IMR-90 (cell line): Measurements from ENCODE around the gene ZFPM1. TPM values are rescaled to one million over a fixed set of nuclear protein-coding genes. Genes with fewer than 3 reads are reported as not detected.

ENCODE experiments used
- ATAC-seq: fragments of 200-7000 bp; cut with Tn5 transposase; 2 replicates; pipeline ENCODE4 v1.9.1; 2020; ENCODE audit warnings: low read depth, mild to moderate bottlenecking, moderate library complexity
- BruUV-seq: library from RNA; stranded (reverse); fragments of 400-500 nt; replicated peaks from 2 replicates; lab custom pipeline; 2021; lab: Mats Ljungman, UMichigan
- CTCF ChIA-PET: fragments of 300-600 bp; formaldehyde crosslinking; extraction: SDS; loops from one replicate; lab custom pipeline; 2021; ENCODE audit warnings: antibody characterized with exemption; lab: Yijun Ruan, JAX
- POLR2A ChIA-PET: fragments of 300-600 bp; sonication (Branson Sonifier 250); formaldehyde crosslinking; loops from one replicate; lab custom pipeline; 2022; ENCODE audit warnings: antibody characterized with exemption; ENCODE audit not compliant: unreplicated experiment; lab: Charles Lee
- DNase-seq: peaks from one replicate; pipeline ENCODE4 v3.0.0; 2013
- H2AFZ ChIP-seq: replicated peaks from 2 replicates; pipeline ENCODE3; 2013; ENCODE audit warnings: low read length, mild to moderate bottlenecking; ENCODE audit not compliant: poor library complexity
- H2AK5ac ChIP-seq: 2 replicates; pipeline ENCODE4 v1.6.1; 2013; ENCODE audit warnings: low read depth, low read length, inconsistent platforms
- H2AK9ac ChIP-seq: replicated peaks from 2 replicates; pipeline ENCODE3; 2013; ENCODE audit warnings: mild to moderate bottlenecking, low read depth, low read length, moderate library complexity; ENCODE audit not compliant: poor library complexity
- H2BK120ac ChIP-seq: 2 replicates; pipeline ENCODE4 v1.6.1; 2013; ENCODE audit warnings: low read depth, low read length, inconsistent platforms
- H2BK15ac ChIP-seq: 3 replicates; pipeline ENCODE4 v1.6.1; 2013; ENCODE audit warnings: low read depth, low read length, inconsistent platforms
- H2BK20ac ChIP-seq: 2 replicates; pipeline ENCODE4 v1.6.1; 2013; ENCODE audit warnings: low read depth, mild to moderate bottlenecking, inconsistent platforms, low read length, moderate library complexity
- H2BK5ac ChIP-seq: 2 replicates; pipeline ENCODE4 v1.6.1; 2013; ENCODE audit warnings: mild to moderate bottlenecking, low read depth, low read length, inconsistent platforms; ENCODE audit not compliant: poor library complexity, severe bottlenecking
- H3K14ac ChIP-seq: replicated peaks from 2 replicates; pipeline ENCODE4 v1.6.1; 2013; ENCODE audit warnings: low read depth, low read length, inconsistent platforms
- H3K18ac ChIP-seq: 2 replicates; pipeline ENCODE4 v1.6.1; 2013; ENCODE audit warnings: low read depth, low read length, control low read depth
- H3K23ac ChIP-seq: 2 replicates; pipeline ENCODE4 v1.6.1; 2013; ENCODE audit warnings: low read depth, low read length, inconsistent platforms
- H3K27ac ChIP-seq: 2 replicates; pipeline ENCODE4 v1.5.1; 2013; ENCODE audit warnings: mild to moderate bottlenecking, control low read depth, low read length; ENCODE audit not compliant: insufficient read depth
- H3K27me3 ChIP-seq: 2 replicates; pipeline ENCODE4 v1.6.1; 2013; ENCODE audit warnings: low read length; ENCODE audit not compliant: control insufficient read depth, insufficient read depth
- H3K36me3 ChIP-seq: 2 replicates; pipeline ENCODE4 v1.6.1; 2013; ENCODE audit warnings: low read length, mixed read lengths; ENCODE audit not compliant: control insufficient read depth, insufficient read depth
- H3K4ac ChIP-seq: 2 replicates; pipeline ENCODE4 v1.6.1; 2013; ENCODE audit warnings: low read depth, low read length, inconsistent platforms
- H3K4me1 ChIP-seq: 2 replicates; pipeline ENCODE4 v1.6.1; 2013; ENCODE audit warnings: low read length, mixed read lengths; ENCODE audit not compliant: control insufficient read depth, insufficient read depth
- H3K4me2 ChIP-seq: 2 replicates; pipeline ENCODE4 v1.6.1; 2013; ENCODE audit warnings: low read depth, mild to moderate bottlenecking, control low read depth, low read length, moderate library complexity
- H3K4me3 ChIP-seq: 2 replicates; pipeline ENCODE4 v1.5.1; 2013; ENCODE audit warnings: low read depth, mild to moderate bottlenecking, control low read depth, low read length, moderate library complexity; ENCODE audit not compliant: insufficient read depth
- H3K56ac ChIP-seq: 2 replicates; pipeline ENCODE4 v1.6.1; 2013; ENCODE audit warnings: low read length, inconsistent platforms; ENCODE audit not compliant: insufficient read depth; ENCODE audit errors: extremely low read depth
- H3K79me1 ChIP-seq, 2 experiments: 2 replicates each; pipeline ENCODE4 v1.6.1; 2013; ENCODE audit warnings: low read length in 2 of 2, inconsistent platforms in 1 of 2, low read depth in 1 of 2
- H3K9ac ChIP-seq: 2 replicates; pipeline ENCODE4 v1.6.1; 2013; ENCODE audit warnings: low read depth, low read length, control low read depth
- H3K9me1 ChIP-seq: 2 replicates; pipeline ENCODE4 v1.6.1; 2013; ENCODE audit warnings: low read length, inconsistent platforms; ENCODE audit not compliant: insufficient read depth
- H3K9me3 ChIP-seq: 2 replicates; pipeline ENCODE4 v1.6.1; 2013; ENCODE audit warnings: low read length; ENCODE audit not compliant: control insufficient read depth, insufficient read depth
- H4K20me1 ChIP-seq: 2 replicates; pipeline ENCODE4 v1.6.1; 2013; ENCODE audit warnings: low read length, inconsistent platforms; ENCODE audit not compliant: insufficient read depth
- H4K5ac ChIP-seq: 2 replicates; pipeline ENCODE4 v1.6.1; 2013; ENCODE audit warnings: mild to moderate bottlenecking, low read depth, low read length, control low read depth
- H4K8ac ChIP-seq, 2 experiments: 2 replicates each; pipeline ENCODE4 v1.6.1; 2013; ENCODE audit warnings: low read depth in 2 of 2, low read length in 2 of 2, control low read depth in 1 of 2, inconsistent platforms in 1 of 2
- H4K91ac ChIP-seq: 2 replicates; pipeline ENCODE4 v1.6.1; 2013; ENCODE audit warnings: low read depth, low read length, inconsistent platforms; ENCODE audit not compliant: insufficient read depth
- BHLHE40 ChIP-seq: fragments of 150-350 bp; IDR thresholded peaks from 2 replicates; pipeline ENCODE4 v1.6.1; 2016; ENCODE audit warnings: mild to moderate bottlenecking, low read depth, low read length
- CEBPB ChIP-seq: IDR thresholded peaks from 2 replicates; pipeline ENCODE4 v1.6.1; 2012; ENCODE audit warnings: low read depth, low read length, improper control_type of control experiment
- CHD1 ChIP-seq: IDR thresholded peaks from 2 replicates; pipeline ENCODE4 v1.6.1; 2012; ENCODE audit warnings: low read depth, low read length, improper control_type of control experiment
- FOS ChIP-seq: fragments of 150-350 bp; IDR thresholded peaks from 2 replicates; pipeline ENCODE4 v1.6.1; 2016; ENCODE audit warnings: low read depth, low read length
- MAFK ChIP-seq: IDR thresholded peaks from 2 replicates; pipeline ENCODE4 v1.6.1; 2012; ENCODE audit warnings: low read depth, low read length, improper control_type of control experiment
- MAZ ChIP-seq: IDR thresholded peaks from 2 replicates; pipeline ENCODE4 v1.6.1; 2012; ENCODE audit warnings: low read depth, mild to moderate bottlenecking, low read length, improper control_type of control experiment, moderate library complexity, borderline replicate concordance
- MXI1 ChIP-seq: IDR thresholded peaks from 2 replicates; pipeline ENCODE4 v1.6.1; 2012; ENCODE audit warnings: low read depth, mild to moderate bottlenecking, low read length, moderate library complexity, borderline replicate concordance
- NFE2L2 ChIP-seq: fragments of 150-350 bp; IDR thresholded peaks from 2 replicates; pipeline ENCODE4 v1.6.1; 2016; ENCODE audit warnings: low read depth, mild to moderate bottlenecking, low read length
- POLR2A ChIP-seq: IDR thresholded peaks from 2 replicates; pipeline ENCODE4 v1.6.1; 2012; ENCODE audit warnings: mild to moderate bottlenecking, low read depth, low read length
- RAD21 ChIP-seq: IDR thresholded peaks from 2 replicates; pipeline ENCODE4 v1.6.1; 2012; ENCODE audit warnings: low read length, improper control_type of control experiment
- RCOR1 ChIP-seq: IDR thresholded peaks from 2 replicates; pipeline ENCODE4 v1.6.1; 2012; ENCODE audit warnings: mild to moderate bottlenecking, low read length, improper control_type of control experiment; ENCODE audit not compliant: insufficient replicate concordance
- RFX5 ChIP-seq: IDR thresholded peaks from 2 replicates; pipeline ENCODE4 v1.8.0; 2012; ENCODE audit warnings: low read depth, mild to moderate bottlenecking, low read length, moderate library complexity
- SMC3 ChIP-seq: fragments of 150-350 bp; IDR thresholded peaks from 2 replicates; pipeline ENCODE4 v1.6.1; 2016; ENCODE audit warnings: low read depth, mild to moderate bottlenecking, antibody characterized with exemption, low read length, moderate library complexity
- WGBS, 2 experiments: methylation state at CpG; one replicate each; pipeline versions ENCODE4 v1.1.5 to v1.1.7; 2013; ENCODE audit warnings: missing lambda C conversion rate in 2 of 2; ENCODE audit not compliant: insufficient read length in 1 of 2; ENCODE audit errors: extremely low coverage in 2 of 2; 5-methylcytosine and 5-hydroxymethylcytosine counted together
- dilution Hi-C: fragments of 300-500 bp; cut with HindIII; formaldehyde crosslinking; loops from one replicate; pipeline ENCODE4 v1.14.3; 2018; ENCODE audit warnings: low sequenced_read_pairs; ENCODE audit not compliant: unreplicated experiment
- in situ Hi-C: fragments of 300-500 bp; cut with MboI; formaldehyde crosslinking; loops from 3 replicates; pipeline ENCODE4 v1.14.3; 2019; ENCODE audit warnings: low sequenced_read_pairs, inconsistent platforms, mixed read lengths
- intact Hi-C: fragments of 100-400 bp; cut with micrococcal nuclease; formaldehyde crosslinking; loops from 2 replicates; pipeline ENCODE4 v1.10.0; 2022
- polyA plus RNA-seq, 3 experiments: library from polyadenylated mRNA; depleted of rRNA; stranded (reverse); fragments of >200 nt; gene quantifications; 2 replicates each; pipeline ENCODE4 v1.2.3, GENCODE V29; 2012; ENCODE audit warnings: low replicate concordance in 1 of 3
- total RNA-seq: library from RNA; depleted of rRNA; stranded (reverse); fragments of >200 nt; gene quantifications from 2 replicates; pipeline ENCODE4 v1.2.3, GENCODE V29; 2012
- TF ChIP-seq, protein P1 (sequence below): fragments of 150-350 bp; IDR thresholded peaks from 2 replicates; pipeline ENCODE4 v1.6.1; 2017; ENCODE audit warnings: mild to moderate bottlenecking, antibody characterized with exemption, low read length, low read depth
- TF ChIP-seq, protein P2 (sequence below): conservative IDR thresholded peaks from 2 replicates; pipeline ENCODE4 v1.5.1; 2012; ENCODE audit warnings: mild to moderate bottlenecking, low read depth, low read length, improper control_type of control experiment
- TF ChIP-seq, protein P3 (sequence below): fragments of 150-350 bp; IDR thresholded peaks from 2 replicates; pipeline ENCODE4 v1.6.1; 2016; ENCODE audit warnings: low read depth, mild to moderate bottlenecking, low read length, moderate library complexity, borderline replicate concordance

Gene ZFPM1
- total and polyA plus RNA-seq, 2 of the 4 experiments (the other 2 are of a cell fraction): 0.36 to 1.1 TPM

DNA sequence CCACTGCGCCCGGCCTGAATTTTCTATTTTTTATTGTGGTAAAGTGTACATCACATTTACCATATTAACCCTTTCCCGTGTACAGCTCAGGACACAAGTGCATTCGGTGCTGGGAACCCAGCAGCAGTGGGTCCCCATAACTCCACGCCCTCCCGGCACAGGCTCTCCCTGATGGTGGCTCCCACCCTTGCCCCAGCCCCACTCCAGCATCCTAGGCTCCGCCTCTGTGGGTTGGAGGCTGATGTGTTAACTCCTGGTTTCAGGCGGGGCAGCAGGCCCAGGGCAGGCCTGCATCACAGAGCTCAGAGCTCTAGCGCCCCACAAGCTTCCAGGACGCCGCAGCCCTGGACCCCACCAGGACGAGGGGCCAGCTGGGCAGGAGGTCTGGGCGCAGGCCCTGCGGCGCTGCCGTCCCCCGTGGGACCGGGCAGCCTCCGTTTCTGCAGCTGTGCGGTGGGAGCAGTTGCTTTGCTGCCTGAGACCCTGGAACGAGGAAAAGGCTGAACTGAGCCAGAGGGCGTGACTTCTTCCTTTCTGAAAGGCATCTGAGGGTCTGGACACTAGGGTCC, 19.6 kb downstream of the ZFPM1 start:
- no TSS peak for BruUV-seq
- no peak overlapping the region for H2BK120ac ChIP-seq
- TF ChIP-seq, protein P1, sequence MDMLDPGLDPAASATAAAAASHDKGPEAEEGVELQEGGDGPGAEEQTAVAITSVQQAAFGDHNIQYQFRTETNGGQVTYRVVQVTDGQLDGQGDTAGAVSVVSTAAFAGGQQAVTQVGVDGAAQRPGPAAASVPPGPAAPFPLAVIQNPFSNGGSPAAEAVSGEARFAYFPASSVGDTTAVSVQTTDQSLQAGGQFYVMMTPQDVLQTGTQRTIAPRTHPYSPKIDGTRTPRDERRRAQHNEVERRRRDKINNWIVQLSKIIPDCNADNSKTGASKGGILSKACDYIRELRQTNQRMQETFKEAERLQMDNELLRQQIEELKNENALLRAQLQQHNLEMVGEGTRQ: no peak
- TF ChIP-seq MAFK (no peak), RFX5 (no peak), BHLHE40 (no peak), MXI1 (no peak), CHD1 (no peak), MAZ (no peak), NFE2L2 (no peak), FOS (no peak), POLR2A (no peak), SMC3 (no peak), CEBPB (no peak), RCOR1 (no peak), RAD21 (no peak)
- TF ChIP-seq, protein P2, sequence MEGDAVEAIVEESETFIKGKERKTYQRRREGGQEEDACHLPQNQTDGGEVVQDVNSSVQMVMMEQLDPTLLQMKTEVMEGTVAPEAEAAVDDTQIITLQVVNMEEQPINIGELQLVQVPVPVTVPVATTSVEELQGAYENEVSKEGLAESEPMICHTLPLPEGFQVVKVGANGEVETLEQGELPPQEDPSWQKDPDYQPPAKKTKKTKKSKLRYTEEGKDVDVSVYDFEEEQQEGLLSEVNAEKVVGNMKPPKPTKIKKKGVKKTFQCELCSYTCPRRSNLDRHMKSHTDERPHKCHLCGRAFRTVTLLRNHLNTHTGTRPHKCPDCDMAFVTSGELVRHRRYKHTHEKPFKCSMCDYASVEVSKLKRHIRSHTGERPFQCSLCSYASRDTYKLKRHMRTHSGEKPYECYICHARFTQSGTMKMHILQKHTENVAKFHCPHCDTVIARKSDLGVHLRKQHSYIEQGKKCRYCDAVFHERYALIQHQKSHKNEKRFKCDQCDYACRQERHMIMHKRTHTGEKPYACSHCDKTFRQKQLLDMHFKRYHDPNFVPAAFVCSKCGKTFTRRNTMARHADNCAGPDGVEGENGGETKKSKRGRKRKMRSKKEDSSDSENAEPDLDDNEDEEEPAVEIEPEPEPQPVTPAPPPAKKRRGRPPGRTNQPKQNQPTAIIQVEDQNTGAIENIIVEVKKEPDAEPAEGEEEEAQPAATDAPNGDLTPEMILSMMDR: no peak
- TF ChIP-seq, protein P3, sequence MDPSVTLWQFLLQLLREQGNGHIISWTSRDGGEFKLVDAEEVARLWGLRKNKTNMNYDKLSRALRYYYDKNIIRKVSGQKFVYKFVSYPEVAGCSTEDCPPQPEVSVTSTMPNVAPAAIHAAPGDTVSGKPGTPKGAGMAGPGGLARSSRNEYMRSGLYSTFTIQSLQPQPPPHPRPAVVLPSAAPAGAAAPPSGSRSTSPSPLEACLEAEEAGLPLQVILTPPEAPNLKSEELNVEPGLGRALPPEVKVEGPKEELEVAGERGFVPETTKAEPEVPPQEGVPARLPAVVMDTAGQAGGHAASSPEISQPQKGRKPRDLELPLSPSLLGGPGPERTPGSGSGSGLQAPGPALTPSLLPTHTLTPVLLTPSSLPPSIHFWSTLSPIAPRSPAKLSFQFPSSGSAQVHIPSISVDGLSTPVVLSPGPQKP: no peak
- peaks cover 24% of the 10 kb centered on the region for H4K20me1 ChIP-seq
- H4K5ac ChIP-seq: no peak overlapping the region; the same call in 1 of the 2 replicates
- no peak overlapping the region for H3K27ac ChIP-seq
- WGBS, 2 experiments: 70% methylated on average over 2 of the region's 22 CpGs; no CpG with 5 or more reads in 1 of the 2 experiments
- ATAC-seq: no peak
- no peak overlapping the region for H4K8ac ChIP-seq
- no peak overlapping the region for H2BK15ac ChIP-seq
- no peak overlapping the region for H3K4me3 ChIP-seq
- peaks cover 7% of the 10 kb centered on the region for H3K4me1 ChIP-seq
- ChIA-PET CTCF (no interaction called here), POLR2A (interaction anchor here (0.6 kb wide), 1 partner anchor 97 kb away, joined by 3 read pairs; no protein-coding TSS in a partner anchor)
- no peak overlapping the region for H3K18ac ChIP-seq
- no peak overlapping the region for H3K23ac ChIP-seq
- H2BK5ac ChIP-seq: no peak overlapping the region
- H2AK9ac ChIP-seq: peak overlapping the region; percentile 78
- no peaks in the 10 kb centered on the region for H3K27me3 ChIP-seq
- H3K9me1 ChIP-seq: 0 out of 2 replicates have a peak, but pooled peaks cover 2% of the 10 kb centered on the region
- no peak overlapping the region for H3K4ac ChIP-seq
- H2AFZ ChIP-seq: peak overlapping the region; percentile 1
- H2BK20ac ChIP-seq: no peak overlapping the region
- H4K91ac ChIP-seq: no peak overlapping the region
- no peak overlapping the region for H3K56ac ChIP-seq
- peaks cover 0 to 26% of the 10 kb centered on the region in 2 experiments; a peak in 2 of 4 replicates for H3K79me1 ChIP-seq
- no peak overlapping the region for H3K9ac ChIP-seq
- no peaks in the 10 kb centered on the region for H3K9me3 ChIP-seq
- no peak for DNase-seq
- H2AK5ac ChIP-seq: no peak overlapping the region
- no peak overlapping the region for H3K14ac ChIP-seq
- intact Hi-C loops (no loop called here), in situ Hi-C loops (no loop called here), dilution Hi-C loops (no loop called here)
- no peaks in the 10 kb centered on the region for H3K36me3 ChIP-seq
- no peak overlapping the region for H3K4me2 ChIP-seq
